Stomach smooth muscle (tissue), 2 donors: ENCODE data around the gene TTLL7.
"Not testable (repeated sequence)": the region's sequence is repeated elsewhere in the genome, so short reads cannot be mapped to it uniquely, and the experiment has no call there.

Source experiments
- H3K27ac ChIP-seq: one replicate; pipeline ENCODE4 v1.7.0; 2013; ENCODE audit warnings: mild to moderate bottlenecking, low read length, inconsistent platforms
- H3K27me3 ChIP-seq, 2 donors: one replicate each; pipeline ENCODE4 v1.7.0; 2013; ENCODE audit warnings: low read length in 2 of 2; ENCODE audit not compliant: insufficient read depth in 2 of 2, control insufficient read depth in 1 of 2
- H3K36me3 ChIP-seq, 2 donors: one replicate each; pipeline ENCODE4 v1.7.0; 2013; ENCODE audit warnings: low read length in 2 of 2; ENCODE audit not compliant: control insufficient read depth in 2 of 2, insufficient read depth in 2 of 2
- H3K4me1 ChIP-seq: one replicate; pipeline ENCODE4 v1.7.0; 2013; ENCODE audit warnings: low read length; ENCODE audit not compliant: control insufficient read depth, insufficient read depth
- H3K4me3 ChIP-seq, 2 donors: one replicate each; pipeline ENCODE4 v1.7.0; 2013; ENCODE audit warnings: low read length in 2 of 2
- H3K9ac ChIP-seq, 2 donors: one replicate each; pipeline ENCODE4 v1.7.0; 2013; ENCODE audit warnings: low read length in 2 of 2, mild to moderate bottlenecking in 1 of 2
- H3K9me3 ChIP-seq, 2 donors: one replicate each; pipeline ENCODE4 v1.7.0; 2013; ENCODE audit warnings: low read length in 2 of 2; ENCODE audit not compliant: control insufficient read depth in 2 of 2
- donor health status: healthy.
- donor health status: Pancreatic carcinoma.

The TTLL7 gene

DNA sequence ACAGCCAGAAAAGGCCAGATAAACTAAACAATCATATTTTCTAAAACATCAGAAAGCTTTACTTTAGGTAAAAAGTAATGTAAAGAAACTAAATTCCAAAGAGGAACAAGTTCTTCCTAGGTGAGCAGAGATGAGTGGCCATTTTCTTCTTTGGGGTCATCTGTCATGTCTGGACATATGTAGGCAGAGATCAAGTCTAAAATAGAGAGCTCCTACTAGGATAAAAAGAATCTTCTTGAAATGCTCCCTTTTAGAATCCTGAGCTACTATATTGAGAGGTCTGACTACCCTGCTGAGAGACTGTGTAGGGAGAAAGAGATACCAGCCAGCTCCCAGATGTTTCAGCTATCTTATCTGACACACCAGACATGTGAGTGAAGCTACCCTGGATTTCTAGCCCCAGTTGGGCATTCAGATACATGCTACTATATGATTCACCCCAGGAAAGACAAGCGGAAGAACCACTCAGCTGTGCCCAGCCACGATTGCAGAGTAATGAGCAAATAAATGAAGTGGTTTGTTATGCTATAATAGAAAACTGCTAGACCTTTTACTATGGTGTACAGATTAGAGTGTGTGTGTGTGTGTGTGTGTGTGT, 80.1 kb downstream of the TTLL7 start:
- H3K27ac ChIP-seq: no peak overlapping the region
- H3K4me3 ChIP-seq: no peak overlapping the region
- no peaks in the 10 kb centered on the region for H3K9me3 ChIP-seq
- H3K4me1 ChIP-seq: no peaks in the 10 kb centered on the region
- no peaks in the 10 kb centered on the region for H3K27me3 ChIP-seq
- no peak overlapping the region for H3K9ac ChIP-seq
- peaks cover 3 to 14% of the 10 kb centered on the region in 2 donors for H3K36me3 ChIP-seq

DNA sequence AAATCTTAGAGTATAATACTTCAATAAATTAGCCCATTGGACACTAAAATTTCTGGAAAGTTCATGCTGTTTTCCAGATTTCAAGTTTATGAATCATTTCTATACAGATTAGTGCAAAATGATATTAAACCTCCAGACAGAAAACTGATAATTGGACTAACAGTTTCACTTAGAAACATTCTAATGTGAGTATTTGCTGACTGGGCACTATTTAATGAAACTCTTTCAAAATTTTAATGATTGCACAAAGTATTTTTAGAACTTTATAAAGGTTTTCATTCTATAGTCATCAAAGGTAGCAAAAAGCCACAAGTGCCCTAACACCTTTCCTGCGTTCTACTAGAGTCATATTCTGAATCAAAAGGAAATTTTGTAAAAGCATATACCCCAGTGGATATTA, 81.0 kb downstream of the TTLL7 start:
- H3K27ac ChIP-seq: no peak overlapping the region
- H3K9ac ChIP-seq: no peak overlapping the region
- no peaks in the 10 kb centered on the region for H3K9me3 ChIP-seq
- no peaks in the 10 kb centered on the region for H3K27me3 ChIP-seq
- H3K36me3 ChIP-seq: peaks cover 3 to 14% of the 10 kb centered on the region in 2 donors
- no peaks in the 10 kb centered on the region for H3K4me1 ChIP-seq
- no peak overlapping the region for H3K4me3 ChIP-seq

GRCh38 chr1:83916094-83916493, 82.8 kb downstream of the TTLL7 start:
- peaks cover 8 to 14% of the 10 kb centered on the region in 2 donors for H3K36me3 ChIP-seq
- H3K27me3 ChIP-seq, H3K27ac ChIP-seq, H3K4me1 ChIP-seq, H3K4me3 ChIP-seq, H3K9ac ChIP-seq, H3K9me3 ChIP-seq: not testable (repeated sequence)

GRCh38 chr1:83912876-83913275, 86.1 kb downstream of the TTLL7 start:
- peaks cover 5 to 6% of the 10 kb centered on the region in 2 donors for H3K36me3 ChIP-seq
- H3K9ac ChIP-seq: no peak overlapping the region
- no peaks in the 10 kb centered on the region for H3K9me3 ChIP-seq
- H3K27ac ChIP-seq: no peak overlapping the region
- no peaks in the 10 kb centered on the region for H3K27me3 ChIP-seq
- no peaks in the 10 kb centered on the region for H3K4me1 ChIP-seq
- no peak overlapping the region for H3K4me3 ChIP-seq

- H3K27me3 ChIP-seq: no peaks in the 10 kb centered on the region
- no peak overlapping the region for H3K9ac ChIP-seq
- peaks cover 5 to 7% of the 10 kb centered on the region in 2 donors for H3K36me3 ChIP-seq
- no peak overlapping the region for H3K27ac ChIP-seq
- H3K4me3 ChIP-seq: no peak overlapping the region
- H3K9me3 ChIP-seq: no peaks in the 10 kb centered on the region
- no peaks in the 10 kb centered on the region for H3K4me1 ChIP-seq
Measured at GRCh38 chr1:83910461-83910860, 88.5 kb downstream of the TTLL7 start.

DNA sequence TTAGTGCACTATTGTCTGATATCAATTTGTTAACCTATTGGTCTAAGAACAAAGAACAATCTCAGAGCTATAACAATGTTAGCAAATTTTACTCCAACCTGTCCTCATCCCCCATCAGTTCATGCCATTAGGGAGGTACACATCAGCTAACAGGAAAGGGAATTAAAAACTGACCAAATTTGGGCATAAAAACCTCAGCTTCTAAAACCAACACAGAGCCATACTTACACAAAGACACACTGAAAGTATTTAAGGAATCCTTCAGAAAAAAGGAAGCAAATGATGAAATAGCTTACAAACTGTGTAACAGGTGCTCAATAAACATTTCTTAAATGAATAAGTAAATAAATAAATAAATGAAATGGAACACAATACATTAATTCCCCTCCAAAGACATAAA, 89.2 kb downstream of the TTLL7 start:
- H3K4me1 ChIP-seq: no peaks in the 10 kb centered on the region

GRCh38 chr1:83905315-83905907, 93.5 kb downstream of the TTLL7 start:
- Histone ChIP-seq H3K27me3 (no peaks in the 10 kb centered on the region), H3K4me3 (no peak overlapping the region)

More for the DNA sequence above, 89.2 kb downstream of the TTLL7 start:
- no peak overlapping the region for H3K4me3 ChIP-seq
- H3K36me3 ChIP-seq: peaks cover 5 to 7% of the 10 kb centered on the region in 2 donors
- no peaks in the 10 kb centered on the region for H3K9me3 ChIP-seq
- H3K27me3 ChIP-seq: no peaks in the 10 kb centered on the region
- H3K9ac ChIP-seq: no peak overlapping the region
- no peak overlapping the region for H3K27ac ChIP-seq

GRCh38 chr1:83901547-83902155, 97.3 kb downstream of the TTLL7 start:
- no peaks in the 10 kb centered on the region for H3K4me1 ChIP-seq
- H3K27me3 ChIP-seq: no peaks in the 10 kb centered on the region
- peaks cover 4 to 5% of the 10 kb centered on the region in 2 donors for H3K36me3 ChIP-seq
- no peaks in the 10 kb centered on the region for H3K9me3 ChIP-seq
- no peak overlapping the region for H3K27ac ChIP-seq
- H3K4me3 ChIP-seq: no peak overlapping the region
- H3K9ac ChIP-seq: no peak overlapping the region

More at GRCh38 chr1:83905315-83905907, 93.5 kb downstream of the TTLL7 start:
- Histone ChIP-seq H3K4me1 (no peaks in the 10 kb centered on the region), H3K9me3 (no peaks in the 10 kb centered on the region), H3K9ac (no peak overlapping the region), H3K27ac (no peak overlapping the region), H3K36me3 (peaks cover 7 to 8% of the 10 kb centered on the region in 2 donors)

- Histone ChIP-seq H3K9me3 (no peaks in the 10 kb centered on the region), H3K27ac (no peak overlapping the region), H3K9ac (no peak overlapping the region), H3K4me3 (no peak overlapping the region), H3K36me3 (peaks cover 4 to 5% of the 10 kb centered on the region in 2 donors), H3K4me1 (no peaks in the 10 kb centered on the region), H3K27me3 (no peaks in the 10 kb centered on the region)
Measured at GRCh38 chr1:83900524-83900923, 98.4 kb downstream of the TTLL7 start.

DNA sequence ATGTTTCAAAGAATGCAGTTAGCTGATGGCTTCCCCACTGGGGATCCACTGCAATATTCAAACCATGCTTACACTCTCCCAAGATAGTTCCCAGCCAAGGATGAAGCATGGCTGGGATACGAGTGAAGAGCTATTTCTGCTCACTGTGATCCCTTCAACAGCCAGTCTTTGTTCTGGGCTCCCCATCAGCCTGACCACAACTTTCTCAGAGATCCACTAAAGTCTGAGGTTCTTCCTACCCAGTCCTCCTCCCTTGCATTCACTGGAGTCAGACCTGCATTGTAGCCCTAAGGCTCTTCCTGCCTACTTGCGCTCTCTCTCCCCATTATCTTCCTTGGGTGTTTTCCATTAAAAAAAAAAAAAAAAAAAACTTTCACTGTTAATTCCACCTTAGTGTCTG, 101.4 kb downstream of the TTLL7 start:
- Histone ChIP-seq H3K4me3 (no peak overlapping the region), H3K9ac (no peak overlapping the region), H3K4me1 (no peaks in the 10 kb centered on the region), H3K27me3 (no peaks in the 10 kb centered on the region), H3K27ac (no peak overlapping the region), H3K9me3 (no peaks in the 10 kb centered on the region), H3K36me3 (peaks cover 0 to 2% of the 10 kb centered on the region in 2 donors)

GRCh38 chr1:83896299-83896698, 102.6 kb downstream of the TTLL7 start:
- Histone ChIP-seq H3K4me3 (no peak overlapping the region), H3K9ac (no peak overlapping the region), H3K36me3 (peaks cover 0 to 3% of the 10 kb centered on the region in 2 donors), H3K9me3 (no peaks in the 10 kb centered on the region), H3K4me1 (no peaks in the 10 kb centered on the region), H3K27ac (no peak overlapping the region), H3K27me3 (no peaks in the 10 kb centered on the region)
